ENCODE measurements around the gene CYP2A7. TPM values are rescaled to one million over a fixed set of nuclear protein-coding genes. Genes with fewer than 3 reads are reported as not detected.
A peak's percentile ranks its signal among the peaks of the same experiment; 100 is the strongest.
"Not testable (repeated sequence)": the region's sequence is repeated elsewhere in the genome, so short reads cannot be mapped to it uniquely, and the experiment has no call there.

The CYP2A7 gene
- total RNA-seq, 4 donors from 2014 or later: not detected

- no peak for DNase-seq
- H3K27ac ChIP-seq: no peak overlapping the region
- H3K27me3 ChIP-seq: no peaks in the 10 kb centered on the region
- H3K9me3 ChIP-seq: no peaks in the 10 kb centered on the region
- H3K4me3 ChIP-seq (replicated peaks in 1 of 3): no peak overlapping the region
- WGBS, 2 donors: 94 to 97% methylated on average over 5 of the region's 5 CpGs
- H3K4me1 ChIP-seq: no peaks in the 10 kb centered on the region
- no peaks in the 10 kb centered on the region for H3K36me3 ChIP-seq
- TF ChIP-seq, protein P1, sequence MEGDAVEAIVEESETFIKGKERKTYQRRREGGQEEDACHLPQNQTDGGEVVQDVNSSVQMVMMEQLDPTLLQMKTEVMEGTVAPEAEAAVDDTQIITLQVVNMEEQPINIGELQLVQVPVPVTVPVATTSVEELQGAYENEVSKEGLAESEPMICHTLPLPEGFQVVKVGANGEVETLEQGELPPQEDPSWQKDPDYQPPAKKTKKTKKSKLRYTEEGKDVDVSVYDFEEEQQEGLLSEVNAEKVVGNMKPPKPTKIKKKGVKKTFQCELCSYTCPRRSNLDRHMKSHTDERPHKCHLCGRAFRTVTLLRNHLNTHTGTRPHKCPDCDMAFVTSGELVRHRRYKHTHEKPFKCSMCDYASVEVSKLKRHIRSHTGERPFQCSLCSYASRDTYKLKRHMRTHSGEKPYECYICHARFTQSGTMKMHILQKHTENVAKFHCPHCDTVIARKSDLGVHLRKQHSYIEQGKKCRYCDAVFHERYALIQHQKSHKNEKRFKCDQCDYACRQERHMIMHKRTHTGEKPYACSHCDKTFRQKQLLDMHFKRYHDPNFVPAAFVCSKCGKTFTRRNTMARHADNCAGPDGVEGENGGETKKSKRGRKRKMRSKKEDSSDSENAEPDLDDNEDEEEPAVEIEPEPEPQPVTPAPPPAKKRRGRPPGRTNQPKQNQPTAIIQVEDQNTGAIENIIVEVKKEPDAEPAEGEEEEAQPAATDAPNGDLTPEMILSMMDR (IDR thresholded peaks at IDR 0.05): no peak
- TF ChIP-seq POLR2A (IDR thresholded peaks at IDR 0.05): no peak
- intact Hi-C loops (cut with DNase I): no loop called here
These were observed 14.4 kb upstream of the CYP2A7 start for GRCh38 chr19:40896418-40896796.

- Histone ChIP-seq H3K27me3 (no peaks in the 10 kb centered on the region), H3K27ac (no peak overlapping the region), H3K9me3 (no peaks in the 10 kb centered on the region), H3K36me3 (no peaks in the 10 kb centered on the region), H3K4me1 (no peaks in the 10 kb centered on the region), H3K4me3 (replicated peaks in 1 of 3) (no peak overlapping the region)
- no peak for TF ChIP-seq POLR2A (IDR thresholded peaks at IDR 0.05)
- TF ChIP-seq, protein P1 (IDR thresholded peaks at IDR 0.05): no peak
- no peak for DNase-seq
- intact Hi-C loops (cut with DNase I): no loop called here
These were observed 11.1 kb upstream of the CYP2A7 start for GRCh38 chr19:40893112-40893511.

DNA sequence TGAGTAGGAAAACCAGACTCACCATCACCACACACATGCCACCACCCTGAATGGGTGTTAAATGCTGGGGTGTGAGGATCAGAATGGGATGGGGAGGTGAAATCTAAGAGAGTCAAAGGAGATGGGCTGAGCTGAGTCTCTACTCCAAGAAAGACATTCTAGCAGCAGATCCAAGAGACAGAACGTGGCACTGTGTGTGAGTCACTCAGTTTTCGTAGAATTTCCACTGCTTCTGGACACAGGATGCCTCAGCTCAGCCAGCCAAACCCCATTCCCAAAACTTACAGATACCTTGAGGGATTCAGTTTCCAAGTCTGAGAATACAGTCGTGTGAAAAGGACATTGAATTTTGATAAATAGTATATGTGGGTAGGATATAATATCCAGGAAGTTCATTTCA, 7.3 kb upstream of the CYP2A7 start:
- no peak for TF ChIP-seq POLR2A (IDR thresholded peaks at IDR 0.05)
- TF ChIP-seq, protein P1 (IDR thresholded peaks at IDR 0.05): no peak
- DNase-seq: no peak

GRCh38 chr19:40888191-40888590, 6.2 kb upstream of the CYP2A7 start:
- 75 to 81% methylated on average over 4 of the region's 4 CpGs for WGBS, 2 donors
- peak in 1 of 2 donors; percentile 42 for DNase-seq
- Histone ChIP-seq H3K36me3 (no peaks in the 10 kb centered on the region), H3K4me1 (no peaks in the 10 kb centered on the region), H3K4me3 (replicated peaks in 1 of 3) (no peak overlapping the region), H3K27me3 (no peaks in the 10 kb centered on the region), H3K9me3 (no peaks in the 10 kb centered on the region), H3K27ac (no peak overlapping the region)
- no peak for TF ChIP-seq POLR2A (IDR thresholded peaks at IDR 0.05)
- TF ChIP-seq, protein P1 (IDR thresholded peaks at IDR 0.05): no peak
- intact Hi-C loops (cut with DNase I): no loop called here

More for the DNA sequence above, 7.3 kb upstream of the CYP2A7 start:
- 71 to 72% methylated on average over 3 of the region's 3 CpGs for WGBS, 2 donors
- Histone ChIP-seq H3K27ac (no peak overlapping the region), H3K36me3 (no peaks in the 10 kb centered on the region), H3K4me3 (replicated peaks in 1 of 3) (no peak overlapping the region), H3K9me3 (no peaks in the 10 kb centered on the region), H3K4me1 (no peaks in the 10 kb centered on the region), H3K27me3 (no peaks in the 10 kb centered on the region)
- intact Hi-C loops (cut with DNase I): no loop called here

- intact Hi-C loops (cut with DNase I): not testable (repeated sequence)
These were observed 2.3 kb upstream of the CYP2A7 start for GRCh38 chr19:40884187-40884931.

GRCh38 chr19:40879349-40879748, 2.7 kb downstream of the CYP2A7 start:
- H3K36me3 ChIP-seq; H3K27me3 ChIP-seq; DNase-seq; intact Hi-C loops (cut with DNase I); H3K4me3 ChIP-seq (replicated peaks in 1 of 3); H3K4me1 ChIP-seq; H3K9me3 ChIP-seq; H3K27ac ChIP-seq: not testable (repeated sequence)
- 82 to 100% methylated on average over 3 to 4 of the region's 4 CpGs for WGBS, 2 donors

More at GRCh38 chr19:40884187-40884931, 2.3 kb upstream of the CYP2A7 start:
- H3K27me3 ChIP-seq; H3K4me1 ChIP-seq; H3K36me3 ChIP-seq; H3K27ac ChIP-seq; H3K4me3 ChIP-seq (replicated peaks in 1 of 3); DNase-seq; H3K9me3 ChIP-seq: not testable (repeated sequence)
- WGBS, 2 donors: no CpG with 5 or more reads among the region's 1 CpG

DNA sequence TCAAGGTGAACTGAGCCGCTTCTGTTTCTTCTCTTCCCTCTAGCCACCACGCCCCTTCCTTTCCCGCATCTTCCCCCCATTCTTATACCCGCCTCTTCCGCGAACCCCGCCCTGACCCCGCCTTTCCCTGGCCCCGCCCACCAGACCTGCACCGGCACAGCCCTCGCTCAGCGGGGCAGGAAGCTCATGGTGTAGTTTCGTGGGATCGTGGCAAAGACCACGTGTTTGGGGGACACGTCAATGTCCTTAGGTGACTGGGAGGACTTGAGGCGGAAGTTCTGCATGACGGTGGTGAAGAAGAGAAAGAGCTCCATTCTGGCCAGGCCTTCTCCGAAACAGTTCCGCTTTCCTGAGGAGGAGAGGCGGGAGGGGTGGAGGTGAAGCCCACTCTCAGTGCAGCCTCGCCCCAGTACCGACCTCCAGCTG, 6.5 kb downstream of the CYP2A7 start:
- H3K36me3 ChIP-seq; H3K27ac ChIP-seq; H3K4me1 ChIP-seq; H3K9me3 ChIP-seq; H3K4me3 ChIP-seq (replicated peaks in 1 of 3); H3K27me3 ChIP-seq; intact Hi-C loops (cut with DNase I): not testable (repeated sequence)
- peak; percentile 31 to 35 for DNase-seq
- 4 to 14% methylated on average over 19 of the region's 23 CpGs for WGBS, 2 donors

DNA sequence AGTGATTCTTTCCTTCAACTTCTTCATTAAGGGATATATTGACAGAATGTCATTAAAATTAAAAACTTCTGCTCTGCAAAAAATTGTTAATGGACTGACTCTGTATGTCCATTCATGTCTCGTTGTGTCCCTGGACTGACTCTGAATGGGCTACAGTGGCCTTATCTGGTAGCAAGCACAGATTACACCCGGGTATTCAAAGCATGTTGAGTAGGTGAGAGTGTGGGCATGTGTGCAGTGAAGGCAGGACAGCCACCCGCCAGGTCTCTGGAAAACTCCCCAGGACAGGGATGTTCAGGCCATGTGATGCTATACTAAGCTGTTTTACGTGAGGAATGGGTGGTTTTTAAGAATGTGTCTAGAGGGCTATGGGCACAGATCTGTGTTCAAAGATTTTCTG, 7.2 kb downstream of the CYP2A7 start:
- WGBS, 2 donors: 93% methylated on average over 1 of the region's 4 CpGs; no CpG with 5 or more reads in 1 of the 2 donors
- H3K9me3 ChIP-seq; H3K27ac ChIP-seq; intact Hi-C loops (cut with DNase I); H3K4me1 ChIP-seq; H3K27me3 ChIP-seq; H3K4me3 ChIP-seq (replicated peaks in 1 of 3); DNase-seq; H3K36me3 ChIP-seq: not testable (repeated sequence)

DNA sequence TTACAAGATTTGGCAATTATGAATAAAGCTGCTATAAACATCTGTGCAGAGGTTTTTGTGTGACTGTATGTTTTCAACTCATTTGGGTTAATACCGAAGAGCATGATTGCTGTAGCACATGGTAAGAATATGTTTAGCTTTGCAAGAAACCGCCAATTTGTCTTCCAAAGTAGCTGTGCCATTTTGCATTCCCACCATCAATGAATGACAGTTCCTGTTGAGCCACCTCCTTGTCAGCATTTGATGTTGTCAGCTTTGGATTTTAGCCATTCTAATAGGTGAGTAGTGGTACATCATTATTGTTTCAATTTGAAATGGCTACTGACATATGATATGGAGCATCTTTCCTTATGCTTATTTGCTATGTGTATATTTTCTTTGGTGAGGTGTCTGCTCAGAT, 8.2 kb downstream of the CYP2A7 start:
- DNase-seq; H3K27me3 ChIP-seq; H3K27ac ChIP-seq; H3K9me3 ChIP-seq; H3K36me3 ChIP-seq; H3K4me1 ChIP-seq; intact Hi-C loops (cut with DNase I); H3K4me3 ChIP-seq (replicated peaks in 1 of 3): not testable (repeated sequence)
- WGBS, 2 donors: 82 to 93% methylated on average over 2 of the region's 2 CpGs
